HAP-1 (cell line): ENCODE data around the gene HEATR9.

ENCODE experiments used
- DNase-seq, 2 experiments: peaks; one replicate each; pipeline ENCODE4 v3.0.0-alpha.2; 2016 to 2020; ENCODE audit warnings: low spot score in 2 of 2
- H3K27me3 ChIP-seq: fragments of 250-450 bp; sonication (Bioruptor Pico); 2 replicates; pipeline ENCODE4 v1.5.1; 2020; ENCODE audit warnings: low read depth, mild to moderate bottlenecking, moderate library complexity
- H3K36me3 ChIP-seq: fragments of 250-450 bp; sonication (Bioruptor Pico); replicated peaks from 2 replicates; pipeline ENCODE4 v1.5.1; 2020; ENCODE audit warnings: mild to moderate bottlenecking
- H3K4me1 ChIP-seq: fragments of 250-450 bp; sonication (Bioruptor Pico); 2 replicates; pipeline ENCODE4 v1.5.1; 2020; ENCODE audit warnings: mild to moderate bottlenecking
- H3K4me3 ChIP-seq: fragments of 250-450 bp; sonication (Bioruptor Pico); 2 replicates; pipeline ENCODE4 v1.5.1; 2020; ENCODE audit warnings: mild to moderate bottlenecking, moderate library complexity
- H3K9me3 ChIP-seq: fragments of 250-450 bp; sonication (Bioruptor Pico); 2 replicates; pipeline ENCODE4 v1.5.1; 2020; ENCODE audit warnings: mild to moderate bottlenecking, moderate library complexity
- in situ Hi-C: fragments of 300-500 bp; cut with MboI; formaldehyde crosslinking; loops from 3 replicates; pipeline ENCODE4 v1.14.3; 2020; ENCODE audit warnings: low sequenced_read_pairs, inconsistent platforms, mixed read lengths

Gene HEATR9

GRCh38 chr17:35889818-35890773 is 21.4 kb upstream of the HEATR9 start:
- no peaks in the 10 kb centered on the region for H3K36me3 ChIP-seq
- no peaks in the 10 kb centered on the region for H3K9me3 ChIP-seq
- in situ Hi-C loops = no loop called here
- H3K4me1 ChIP-seq = peaks cover 6% of the 10 kb centered on the region; the same call in 1 of the 2 replicates
- no peak overlapping the region for H3K4me3 ChIP-seq
- no peaks in the 10 kb centered on the region for H3K27me3 ChIP-seq
- peak in 1 of 2 experiments; percentile 59 for DNase-seq

GRCh38 chr17:35889241-35889640 is 20.6 kb upstream of the HEATR9 start:
- no peaks in the 10 kb centered on the region for H3K9me3 ChIP-seq
- in situ Hi-C loops = no loop called here
- no peak for DNase-seq
- H3K36me3 ChIP-seq = no peaks in the 10 kb centered on the region
- no peaks in the 10 kb centered on the region for H3K27me3 ChIP-seq
- no peak overlapping the region for H3K4me3 ChIP-seq
- H3K4me1 ChIP-seq = peaks cover 6% of the 10 kb centered on the region; the same call in 1 of the 2 replicates

GRCh38 chr17:35879773-35880654 is 11.3 kb upstream of the HEATR9 start, which contains the start of gene CCL5:
Gene CCL5, minus strand, starts transcription at chr17:35880360.
- no peaks in the 10 kb centered on the region for H3K27me3 ChIP-seq
- DNase-seq = no peak
- H3K4me1 ChIP-seq = no peaks in the 10 kb centered on the region
- H3K9me3 ChIP-seq = no peaks in the 10 kb centered on the region
- in situ Hi-C loops = no loop called here
- no peaks in the 10 kb centered on the region for H3K36me3 ChIP-seq
- H3K4me3 ChIP-seq = no peak within 1 kb of the TSS

- H3K4me1 ChIP-seq = no peaks in the 10 kb centered on the region
These were observed 9.7 kb upstream of the HEATR9 start for GRCh38 chr17:35878361-35878760.

GRCh38 chr17:35877345-35878029 is 8.8 kb upstream of the HEATR9 start:
- Histone ChIP-seq H3K4me3 (no peak overlapping the region), H3K9me3 (no peaks in the 10 kb centered on the region), H3K27me3 (no peaks in the 10 kb centered on the region), H3K4me1 (no peaks in the 10 kb centered on the region), H3K36me3 (no peaks in the 10 kb centered on the region)
- DNase-seq = no peak
- in situ Hi-C loops = no loop called here

More at GRCh38 chr17:35878361-35878760, 9.7 kb upstream of the HEATR9 start:
- H3K9me3 ChIP-seq = no peaks in the 10 kb centered on the region
- no peaks in the 10 kb centered on the region for H3K27me3 ChIP-seq
- no peak overlapping the region for H3K4me3 ChIP-seq
- DNase-seq = no peak
- no peaks in the 10 kb centered on the region for H3K36me3 ChIP-seq
- in situ Hi-C loops = no loop called here

GRCh38 chr17:35876534-35876933 is 7.8 kb upstream of the HEATR9 start:
- in situ Hi-C loops = no loop called here
- Histone ChIP-seq H3K27me3 (no peaks in the 10 kb centered on the region), H3K36me3 (no peaks in the 10 kb centered on the region), H3K4me3 (no peak overlapping the region), H3K9me3 (no peaks in the 10 kb centered on the region), H3K4me1 (no peaks in the 10 kb centered on the region)
- DNase-seq = no peak

GRCh38 chr17:35875800-35876139 is 7.1 kb upstream of the HEATR9 start:
- in situ Hi-C loops = no loop called here

GRCh38 chr17:35875072-35875799 is 6.5 kb upstream of the HEATR9 start:
- Histone ChIP-seq H3K4me1 (no peaks in the 10 kb centered on the region), H3K27me3 (no peaks in the 10 kb centered on the region), H3K36me3 (no peaks in the 10 kb centered on the region), H3K4me3 (no peak overlapping the region), H3K9me3 (no peaks in the 10 kb centered on the region)
- DNase-seq = no peak
- in situ Hi-C loops = no loop called here

More at GRCh38 chr17:35875800-35876139, 7.1 kb upstream of the HEATR9 start:
- no peaks in the 10 kb centered on the region for H3K4me1 ChIP-seq
- DNase-seq = no peak
- no peak overlapping the region for H3K4me3 ChIP-seq
- no peaks in the 10 kb centered on the region for H3K27me3 ChIP-seq
- no peaks in the 10 kb centered on the region for H3K9me3 ChIP-seq
- no peaks in the 10 kb centered on the region for H3K36me3 ChIP-seq

- no peaks in the 10 kb centered on the region for H3K9me3 ChIP-seq
- H3K4me3 ChIP-seq = no peak overlapping the region
- no peak for DNase-seq
- no peaks in the 10 kb centered on the region for H3K27me3 ChIP-seq
- in situ Hi-C loops = no loop called here
- no peaks in the 10 kb centered on the region for H3K36me3 ChIP-seq
- no peaks in the 10 kb centered on the region for H3K4me1 ChIP-seq
These were observed 3.7 kb upstream of the HEATR9 start for GRCh38 chr17:35872196-35872980.

- in situ Hi-C loops = no loop called here
- Histone ChIP-seq H3K27me3 (no peaks in the 10 kb centered on the region), H3K4me1 (no peaks in the 10 kb centered on the region), H3K9me3 (no peaks in the 10 kb centered on the region), H3K36me3 (no peaks in the 10 kb centered on the region), H3K4me3 (no peak overlapping the region)
- DNase-seq = no peak
These were observed 2.5 kb upstream of the HEATR9 start for GRCh38 chr17:35870906-35871819.

- H3K4me3 ChIP-seq = no peak overlapping the region
- H3K27me3 ChIP-seq = no peaks in the 10 kb centered on the region
- no peaks in the 10 kb centered on the region for H3K9me3 ChIP-seq
- no peak for DNase-seq
- in situ Hi-C loops = no loop called here
- H3K36me3 ChIP-seq = no peaks in the 10 kb centered on the region
- H3K4me1 ChIP-seq = no peaks in the 10 kb centered on the region
These were observed 1.1 kb downstream of the HEATR9 start for GRCh38 chr17:35867574-35867973.
